SHP77 (cell line): ENCODE data around the gene C14orf180.
A peak's percentile ranks its signal among the peaks of the same experiment; 100 is the strongest.

ENCODE experiments used
- DNase-seq, 2 experiments: peaks; one replicate each; lab custom pipeline; 2025; lab: John Stamatoyannopoulos, UW

The C14orf180 gene

GRCh38 chr14:104561632-104562495 is 17.7 kb upstream of the C14orf180 start:
- no peak for DNase-seq

- no peak for DNase-seq
These were observed 17.0 kb upstream of the C14orf180 start for GRCh38 chr14:104562606-104563005.

- no peak for DNase-seq
These were observed 16.3 kb upstream of the C14orf180 start for GRCh38 chr14:104563191-104563741.

GRCh38 chr14:104563742-104564615 is 15.6 kb upstream of the C14orf180 start:
- DNase-seq, result peak; percentile 29 to 52

GRCh38 chr14:104564744-104565679 is 14.6 kb upstream of the C14orf180 start:
- DNase-seq, result no peak

- DNase-seq, result no peak
These were observed 12.2 kb upstream of the C14orf180 start for GRCh38 chr14:104567141-104567956.

- no peak for DNase-seq
These were observed 11.7 kb upstream of the C14orf180 start for GRCh38 chr14:104567957-104568225.

GRCh38 chr14:104568620-104569019 is 10.9 kb upstream of the C14orf180 start:
- no peak for DNase-seq

- no peak for DNase-seq
These were observed 10.1 kb upstream of the C14orf180 start for GRCh38 chr14:104569435-104569834.

GRCh38 chr14:104571246-104571645 is 8.3 kb upstream of the C14orf180 start:
- DNase-seq, result no peak

- DNase-seq, result no peak
These were observed 7.4 kb upstream of the C14orf180 start for GRCh38 chr14:104572024-104572626.

GRCh38 chr14:104572668-104573067 is 6.9 kb upstream of the C14orf180 start:
- no peak for DNase-seq

- no peak for DNase-seq
These were observed 5.6 kb upstream of the C14orf180 start for GRCh38 chr14:104573930-104574329.

GRCh38 chr14:104574536-104574935 is 5.0 kb upstream of the C14orf180 start:
- DNase-seq, result no peak

GRCh38 chr14:104574978-104575583 is 4.5 kb upstream of the C14orf180 start:
- DNase-seq, result no peak

GRCh38 chr14:104576232-104576969 is 3.2 kb upstream of the C14orf180 start:
- no peak for DNase-seq

GRCh38 chr14:104576970-104577332 is 2.6 kb upstream of the C14orf180 start:
- DNase-seq, result no peak

- no peak for DNase-seq
These were observed 2.1 kb upstream of the C14orf180 start for GRCh38 chr14:104577426-104577825.

- no peak for DNase-seq
These were observed 1.7 kb upstream of the C14orf180 start for GRCh38 chr14:104577847-104578301.
